HCT116 (cell line): ENCODE data around the gene TRAF5. TPM values are rescaled to one million over a fixed set of nuclear protein-coding genes. Genes with fewer than 3 reads are reported as not detected.

ENCODE experiments used
- ATAC-seq: fragments of 200-7000 bp; cut with Tn5 transposase; 2 replicates; pipeline ENCODE4 v1.9.1; 2020; ENCODE audit warnings: mild to moderate bottlenecking, moderate library complexity
- BruUV-seq: library from RNA; stranded (reverse); fragments of 400-500 nt; replicated peaks from 2 replicates; lab custom pipeline; 2021; lab: Mats Ljungman, UMichigan
- CTCF ChIA-PET: fragments of 300-600 bp; sonication (Branson Sonifier 250); formaldehyde crosslinking; loops from one replicate; lab custom pipeline; 2021; ENCODE audit warnings: antibody characterized with exemption; lab: Charles Lee
- POLR2A ChIA-PET: fragments of 300-600, 350-600 bp; sonication (Branson Sonifier 250); formaldehyde crosslinking; loops from one replicate; lab custom pipeline; 2021; ENCODE audit warnings: antibody characterized with exemption; lab: Charles Lee
- RAD21 ChIA-PET, 2 experiments: fragments of 300-600 bp; sonication (Branson Sonifier 250); formaldehyde crosslinking; loops; one replicate each; lab custom pipeline; 2023; ENCODE audit warnings: low total read pairs in 2 of 2; ENCODE audit not compliant: uncharacterized antibody in 2 of 2, unreplicated experiment in 2 of 2, low non-redundant PET in 1 of 2; lab: Charles Lee
- DNase-seq: peaks from one replicate; pipeline ENCODE4 v3.0.0-alpha.2; 2010; ENCODE audit warnings: low read depth, low spot score
- H2AFZ ChIP-seq: fragments of 200-600 bp; shearing (Covaris generic), sonication (generic); 2 replicates; pipeline ENCODE4 v1.6.1; 2017; ENCODE audit warnings: low read depth, mixed run types, mixed read lengths, antibody characterized with exemption, low read length; ENCODE audit not compliant: poor library complexity, severe bottlenecking
- H3K27ac ChIP-seq: 2 replicates; pipeline ENCODE4 v1.5.1; 2012; ENCODE audit warnings: low read depth, low read length
- H3K27me3 ChIP-seq: fragments of 200-600 bp; sonication (generic); 2 replicates; pipeline ENCODE4 v1.6.1; 2016; ENCODE audit warnings: mixed run types, low read length, mixed read lengths; ENCODE audit not compliant: insufficient read depth
- H3K36me3 ChIP-seq, 2 experiments: fragments of 200-500 bp in 1 of 2; fragments of 200-600 bp in 1 of 2; sonication (Bioruptor generic) in 1 of 2; sonication (generic) in 1 of 2; 2 replicates each; pipeline versions ENCODE4 v1.5.1 to v1.6.1; 2014 to 2016; ENCODE audit warnings: low read length in 2 of 2, inconsistent platforms in 1 of 2, mixed read lengths in 1 of 2, mixed run types in 1 of 2; ENCODE audit not compliant: insufficient read depth in 2 of 2, control insufficient read depth in 1 of 2
- H3K4me1 ChIP-seq, 2 experiments: fragments of 200-600 bp in 1 of 2; sonication (generic) in 1 of 2; 2 replicates each; pipeline versions ENCODE4 v1.5.1 to v1.6.1; 2012 to 2017; ENCODE audit warnings: low read length in 2 of 2, inconsistent platforms in 1 of 2, mild to moderate bottlenecking in 1 of 2, mixed read lengths in 1 of 2, mixed run types in 1 of 2, moderate library complexity in 1 of 2; ENCODE audit not compliant: insufficient read depth in 2 of 2, control insufficient read depth in 1 of 2
- H3K4me2 ChIP-seq: fragments of 200-600 bp; sonication (generic); 2 replicates; pipeline ENCODE4 v1.6.1; 2017; ENCODE audit warnings: mixed run types, low read length, mixed read lengths
- H3K4me3 ChIP-seq, 2 experiments: fragments of 200-600 bp in 1 of 2; sonication (generic) in 1 of 2; replicated peaks in 1 of 2; 2 replicates each; pipeline ENCODE4 v1.5.1; 2011 to 2016; ENCODE audit warnings: low read length in 2 of 2, control low read depth in 1 of 2, low read depth in 1 of 2, mild to moderate bottlenecking in 1 of 2, mixed read lengths in 1 of 2, mixed run types in 1 of 2
- H3K79me2 ChIP-seq: fragments of 200-600 bp; sonication (generic); 2 replicates; pipeline ENCODE4 v1.6.1; 2017; ENCODE audit warnings: mild to moderate bottlenecking, mixed run types, low read length, moderate library complexity, mixed read lengths; ENCODE audit not compliant: insufficient read depth
- H3K9ac ChIP-seq: fragments of 200-600 bp; sonication (generic); 2 replicates; pipeline ENCODE4 v1.6.1; 2016; ENCODE audit warnings: low read length, mixed read lengths
- H3K9me2 ChIP-seq: fragments of 200-600 bp; sonication (generic), shearing (Covaris generic); 2 replicates; pipeline ENCODE4 v1.6.1; 2017; ENCODE audit warnings: mixed run types, mild to moderate bottlenecking, moderate library complexity; ENCODE audit not compliant: insufficient read depth
- H3K9me3 ChIP-seq, 2 experiments: fragments of 200-500 bp in 1 of 2; fragments of 200-600 bp in 1 of 2; sonication (Bioruptor generic) in 1 of 2; sonication (generic) in 1 of 2; 2 replicates each; pipeline ENCODE4 v1.6.1; 2014 to 2017; ENCODE audit warnings: low read length in 2 of 2, mixed read lengths in 2 of 2, inconsistent platforms in 1 of 2, low read depth in 1 of 2, mild to moderate bottlenecking in 1 of 2, mixed run types in 1 of 2, moderate library complexity in 1 of 2; ENCODE audit not compliant: control insufficient read depth in 1 of 2, insufficient read depth in 1 of 2
- H4K20me1 ChIP-seq: fragments of 200-600 bp; sonication (generic), shearing (Covaris generic); 2 replicates; pipeline ENCODE4 v1.6.1; 2017; ENCODE audit warnings: mixed run types, mild to moderate bottlenecking, moderate library complexity; ENCODE audit not compliant: insufficient read depth
- EZH2phosphoT487 ChIP-seq: fragments of 200-600 bp; IDR thresholded peaks from 2 replicates; pipeline ENCODE4 v1.6.1; 2018; ENCODE audit warnings: antibody characterized with exemption, borderline replicate concordance
- POLR2AphosphoS5 ChIP-seq: IDR thresholded peaks from 2 replicates; pipeline ENCODE4 v1.6.1; 2011; ENCODE audit warnings: mild to moderate bottlenecking, low read depth, low read length, moderate library complexity
- YY1 ChIP-seq: IDR thresholded peaks from 2 replicates; pipeline ENCODE4 v1.6.1; 2011; ENCODE audit warnings: low read length, low read depth, moderate library complexity, mild to moderate bottlenecking; ENCODE audit not compliant: insufficient replicate concordance; ENCODE audit errors: extremely low read depth
- ZFX ChIP-seq: fragments of 450-650 bp; IDR thresholded peaks from 2 replicates; pipeline ENCODE4 v1.6.1; 2017
- ZNF274 ChIP-seq: fragments of 200-500 bp; sonication (Bioruptor generic); IDR thresholded peaks from 2 replicates; pipeline ENCODE4 v1.6.1; 2014; ENCODE audit warnings: mild to moderate bottlenecking, low read depth, low read length, inconsistent platforms
- intact Hi-C: fragments of 100-400 bp; cut with micrococcal nuclease; formaldehyde crosslinking; loops from 2 replicates; pipeline ENCODE4 v1.10.0; 2022
- total RNA-seq: library from RNA; stranded (reverse); gene quantifications from one replicate; pipeline ENCODE4 v1.2.1, GENCODE V29; 2021; ENCODE audit not compliant: unreplicated experiment
- TF ChIP-seq, protein P1 (sequence below): IDR thresholded peaks from 2 replicates; pipeline ENCODE4 v1.6.1; 2011; ENCODE audit warnings: mild to moderate bottlenecking, low read length, moderate library complexity; ENCODE audit not compliant: insufficient replicate concordance; ENCODE audit errors: extremely low read depth
- TF ChIP-seq, protein P2 (sequence below): IDR thresholded peaks from 2 replicates; pipeline ENCODE4 v1.6.1; 2012
- TF ChIP-seq, protein P3 (sequence below): IDR thresholded peaks from 2 replicates; pipeline ENCODE4 v1.6.1; 2012

TRAF5 gene
- total RNA-seq, 1 experiment from 2014 or later, result 6.5 TPM

DNA sequence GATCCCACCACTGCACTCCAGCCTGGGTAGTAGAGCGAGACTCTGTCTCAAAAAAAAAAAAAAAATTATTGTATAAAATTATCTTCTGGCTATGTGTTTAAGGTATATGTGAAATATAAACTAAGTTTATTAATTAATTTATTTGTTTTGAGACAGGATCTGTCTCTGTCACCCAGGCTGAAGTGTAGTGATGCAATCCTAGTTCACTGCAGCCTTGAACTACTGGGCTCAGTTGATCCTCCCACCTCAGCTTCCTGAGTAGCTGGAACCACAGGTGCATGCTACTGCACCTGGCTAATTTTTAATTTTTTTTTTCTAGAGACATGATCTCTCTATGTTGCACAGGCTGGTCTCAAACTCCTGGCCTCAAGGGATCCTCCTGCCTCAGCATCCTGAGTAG is 97.4 kb downstream of the TRAF5 start:
- Histone ChIP-seq H3K9ac (no peak overlapping the region), H4K20me1 (no peaks in the 10 kb centered on the region), H3K9me2 (no peaks in the 10 kb centered on the region), H3K36me3 (peaks cover 0 to 3% of the 10 kb centered on the region in 2 experiments; a peak in 1 of 4 replicates), H3K4me3 (no peak overlapping the region), H3K27ac (no peak overlapping the region), H3K4me2 (no peak overlapping the region), H3K4me1 (peaks cover 7 to 8% of the 10 kb centered on the region in 2 experiments; a peak in 2 of 4 replicates), H3K9me3 (no peaks in the 10 kb centered on the region)
- CTCF ChIA-PET, result no interaction called here
- ATAC-seq, result no peak
- DNase-seq, result no peak
- intact Hi-C loops, result no loop called here
- TF ChIP-seq, protein P1, sequence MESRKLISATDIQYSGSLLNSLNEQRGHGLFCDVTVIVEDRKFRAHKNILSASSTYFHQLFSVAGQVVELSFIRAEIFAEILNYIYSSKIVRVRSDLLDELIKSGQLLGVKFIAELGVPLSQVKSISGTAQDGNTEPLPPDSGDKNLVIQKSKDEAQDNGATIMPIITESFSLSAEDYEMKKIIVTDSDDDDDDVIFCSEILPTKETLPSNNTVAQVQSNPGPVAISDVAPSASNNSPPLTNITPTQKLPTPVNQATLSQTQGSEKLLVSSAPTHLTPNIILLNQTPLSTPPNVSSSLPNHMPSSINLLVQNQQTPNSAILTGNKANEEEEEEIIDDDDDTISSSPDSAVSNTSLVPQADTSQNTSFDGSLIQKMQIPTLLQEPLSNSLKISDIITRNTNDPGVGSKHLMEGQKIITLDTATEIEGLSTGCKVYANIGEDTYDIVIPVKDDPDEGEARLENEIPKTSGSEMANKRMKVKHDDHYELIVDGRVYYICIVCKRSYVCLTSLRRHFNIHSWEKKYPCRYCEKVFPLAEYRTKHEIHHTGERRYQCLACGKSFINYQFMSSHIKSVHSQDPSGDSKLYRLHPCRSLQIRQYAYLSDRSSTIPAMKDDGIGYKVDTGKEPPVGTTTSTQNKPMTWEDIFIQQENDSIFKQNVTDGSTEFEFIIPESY, result no peak
- TF ChIP-seq ZFX, result no peak
- no peak for TF ChIP-seq YY1
- TF ChIP-seq, protein P2, sequence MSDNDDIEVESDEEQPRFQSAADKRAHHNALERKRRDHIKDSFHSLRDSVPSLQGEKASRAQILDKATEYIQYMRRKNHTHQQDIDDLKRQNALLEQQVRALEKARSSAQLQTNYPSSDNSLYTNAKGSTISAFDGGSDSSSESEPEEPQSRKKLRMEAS, result no peak
- TF ChIP-seq, protein P3, sequence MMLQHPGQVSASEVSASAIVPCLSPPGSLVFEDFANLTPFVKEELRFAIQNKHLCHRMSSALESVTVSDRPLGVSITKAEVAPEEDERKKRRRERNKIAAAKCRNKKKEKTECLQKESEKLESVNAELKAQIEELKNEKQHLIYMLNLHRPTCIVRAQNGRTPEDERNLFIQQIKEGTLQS, result no peak
- no peak for TF ChIP-seq ZNF274
- no peak for TF ChIP-seq POLR2AphosphoS5
- no peak for TF ChIP-seq EZH2phosphoT487
- TF ChIP-seq, all 23 proteins: peak for 0
- POLR2A ChIA-PET, result no interaction called here
- Histone ChIP-seq H3K79me2 (no peaks in the 10 kb centered on the region), H3K27me3 (no peaks in the 10 kb centered on the region), H2AFZ (no peak overlapping the region)
- no TSS peak for BruUV-seq
- RAD21 ChIA-PET, result no interaction called here

Other genes with a start within 250 kb of the TRAF5 start
- gene KCNH1, start 192.7 kb upstream of the TRAF5 start, total RNA-seq, result not detected
- gene RCOR3, start 67.5 kb upstream of the TRAF5 start, total RNA-seq, result 25.7 TPM
- gene RD3, start 165.3 kb downstream of the TRAF5 start, total RNA-seq, result not detected